Activated T-cell treated with anti-CD3 and anti-CD28 coated beads, Interleukin-2, amount 50 U/mL, for 4 hours (primary cell): ENCODE results near the gene NPTX2. TPM values are rescaled to one million over a fixed set of nuclear protein-coding genes. Genes with fewer than 3 reads are reported as not detected.

Source experiments
- ATAC-seq, 2 donors: fragments of 200-7000 bp; cut with Tn5 transposase; one replicate each; pipeline ENCODE4 v1.10.0; 2021
- DNase-seq: peaks from one replicate; pipeline ENCODE4 v3.0.0-alpha.2; 2020
- H3K27me3 Mint-ChIP-seq: one replicate; pipeline ENCODE4 v1.8.0; 2021; ENCODE audit warnings: low read depth, mixed read lengths
- H3K36me3 Mint-ChIP-seq: one replicate; pipeline ENCODE4 v1.8.0; 2022; ENCODE audit warnings: mixed read lengths; ENCODE audit not compliant: insufficient read depth
- H3K4me1 Mint-ChIP-seq: one replicate; pipeline ENCODE4 v1.8.0; 2021; ENCODE audit warnings: low read depth, mixed read lengths
- H3K4me3 Mint-ChIP-seq: one replicate; pipeline ENCODE4 v1.8.0; 2021; ENCODE audit warnings: mild to moderate bottlenecking, moderate library complexity, mixed read lengths
- H3K9me3 Mint-ChIP-seq: one replicate; pipeline ENCODE4 v1.8.0; 2021; ENCODE audit warnings: mixed read lengths
- total RNA-seq, 3 donors: library from RNA; stranded (reverse); gene quantifications; one replicate each; pipeline ENCODE4 v1.2.1, GENCODE V29; 2021

Gene NPTX2
- total RNA-seq, 3 donors from 2014 or later, result 0.18 to 0.29 TPM; not detected in 1

DNA sequence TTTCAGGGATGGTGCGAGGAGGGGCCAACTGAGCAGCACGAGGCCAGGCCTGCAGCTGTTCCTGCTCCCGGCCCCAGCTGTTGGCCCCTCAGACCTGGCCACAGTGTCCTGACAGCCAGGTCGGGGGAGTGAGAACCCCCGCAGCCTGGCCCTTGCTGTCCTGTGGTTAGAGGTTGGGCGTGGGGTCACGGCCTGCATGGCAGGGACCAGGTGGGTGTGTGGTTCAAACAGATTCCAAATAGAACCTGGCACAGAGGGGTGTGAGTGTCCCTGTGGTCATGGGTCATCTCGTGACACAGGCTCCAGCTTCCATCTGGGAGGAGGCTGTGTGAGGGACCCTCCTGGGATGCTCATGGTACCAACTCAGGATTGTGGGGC is 10.3 kb downstream of the NPTX2 start:
- H3K9me3 Mint-ChIP-seq, result peaks cover 8% of the 10 kb centered on the region
- H3K27me3 Mint-ChIP-seq, result peaks cover 12% of the 10 kb centered on the region
- no peaks in the 10 kb centered on the region for H3K4me1 Mint-ChIP-seq
- H3K4me3 Mint-ChIP-seq, result no peak overlapping the region
- no peaks in the 10 kb centered on the region for H3K36me3 Mint-ChIP-seq
- no peak for ATAC-seq
- no peak for DNase-seq

- H3K9me3 Mint-ChIP-seq, result peaks cover 10% of the 10 kb centered on the region
- H3K36me3 Mint-ChIP-seq, result no peaks in the 10 kb centered on the region
- no peak overlapping the region for H3K4me3 Mint-ChIP-seq
These were observed 11.3 kb downstream of the NPTX2 start for GRCh38 chr7:98628418-98628817.

DNA sequence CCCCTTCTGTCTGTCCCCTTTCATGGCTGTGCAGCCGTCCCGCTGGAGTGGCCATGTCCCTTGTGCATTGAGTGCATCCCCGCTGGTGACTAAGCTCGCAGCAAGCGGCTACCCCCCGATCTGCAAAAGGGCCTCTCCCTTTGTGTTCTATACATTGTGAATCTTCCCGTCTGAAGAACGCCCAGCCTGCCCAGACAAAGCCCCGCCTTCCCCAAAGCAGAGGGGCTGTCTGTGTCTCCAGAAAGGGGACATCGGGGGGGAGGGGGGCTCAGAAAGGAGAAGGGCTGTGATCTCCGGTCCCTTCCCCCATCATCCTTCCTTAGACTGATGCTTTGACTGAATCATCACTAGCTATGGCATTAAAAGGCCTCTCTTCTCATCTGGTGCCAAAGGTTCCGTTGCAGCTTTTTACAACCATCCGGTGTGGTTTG is 11.9 kb downstream of the NPTX2 start:
- peaks cover 11% of the 10 kb centered on the region for H3K27me3 Mint-ChIP-seq
- no peak for ATAC-seq
- H3K36me3 Mint-ChIP-seq, result no peaks in the 10 kb centered on the region
- no peak overlapping the region for H3K4me3 Mint-ChIP-seq
- peaks cover 10% of the 10 kb centered on the region for H3K9me3 Mint-ChIP-seq
- no peak for DNase-seq
- H3K4me1 Mint-ChIP-seq, result no peaks in the 10 kb centered on the region

More at GRCh38 chr7:98628418-98628817, 11.3 kb downstream of the NPTX2 start:
- DNase-seq, result no peak
- Mint-ChIP-seq H3K4me1 (no peaks in the 10 kb centered on the region), H3K27me3 (peaks cover 11% of the 10 kb centered on the region)
- no peak for ATAC-seq

DNA sequence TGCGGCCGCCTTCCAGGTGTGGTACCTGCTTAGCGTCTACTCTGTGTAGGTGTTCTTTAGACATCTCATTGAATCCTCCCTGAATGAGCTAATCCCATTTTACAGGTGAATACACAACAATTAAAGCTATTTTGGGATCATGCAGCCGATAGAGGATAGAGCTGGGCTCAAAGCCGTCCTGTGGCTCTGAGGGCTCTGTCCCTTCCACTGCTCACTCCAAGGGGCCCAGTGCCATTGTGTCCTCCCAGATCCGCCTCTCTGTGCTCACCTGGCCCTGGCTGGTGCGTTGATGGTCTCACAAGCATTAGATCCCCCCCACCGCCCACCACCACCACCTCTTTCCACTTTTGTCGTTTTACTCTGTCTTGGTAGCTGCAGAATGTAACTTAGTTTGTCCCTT is 13.1 kb downstream of the NPTX2 start:
- DNase-seq (no peak), ATAC-seq (no peak)
- no peaks in the 10 kb centered on the region for H3K36me3 Mint-ChIP-seq
- H3K9me3 Mint-ChIP-seq, result peaks cover 10% of the 10 kb centered on the region
- no peaks in the 10 kb centered on the region for H3K4me1 Mint-ChIP-seq
- H3K27me3 Mint-ChIP-seq, result peaks cover 11% of the 10 kb centered on the region
- no peak overlapping the region for H3K4me3 Mint-ChIP-seq

- Mint-ChIP-seq H3K27me3 (peaks cover 11% of the 10 kb centered on the region), H3K4me3 (no peak overlapping the region), H3K9me3 (peaks cover 10% of the 10 kb centered on the region), H3K4me1 (no peaks in the 10 kb centered on the region), H3K36me3 (no peaks in the 10 kb centered on the region)
- DNase-seq (no peak), ATAC-seq (no peak)
These were observed 13.7 kb downstream of the NPTX2 start for GRCh38 chr7:98630770-98631169.

- Mint-ChIP-seq H3K4me3 (no peak overlapping the region), H3K36me3 (no peaks in the 10 kb centered on the region), H3K9me3 (peaks cover 9% of the 10 kb centered on the region), H3K4me1 (no peaks in the 10 kb centered on the region), H3K27me3 (no peaks in the 10 kb centered on the region)
- DNase-seq (no peak), ATAC-seq (no peak)
These were observed 21.8 kb downstream of the NPTX2 start for GRCh38 chr7:98638853-98639252.

DNA sequence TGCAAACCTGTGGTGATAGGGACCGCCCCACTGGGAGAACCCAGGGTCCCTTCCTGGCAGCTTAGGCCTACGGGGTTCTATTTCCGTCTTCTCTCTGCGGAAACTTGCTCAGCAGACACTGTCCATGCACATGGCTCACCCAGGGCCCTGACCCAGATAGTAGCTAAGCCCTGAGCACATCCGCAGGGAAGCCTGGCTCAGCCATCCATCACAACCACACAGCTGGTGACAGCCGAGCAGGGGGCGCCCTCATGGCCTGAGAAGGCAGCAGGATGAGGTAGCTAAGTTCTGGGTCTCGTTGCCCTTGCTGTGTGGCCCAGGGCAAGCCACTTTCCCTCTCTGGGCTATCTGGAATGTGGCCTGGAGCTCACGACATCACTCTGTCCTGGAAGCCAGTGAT is 23.3 kb downstream of the NPTX2 start:
- no peak for DNase-seq
- Mint-ChIP-seq H3K4me1 (no peaks in the 10 kb centered on the region), H3K4me3 (no peak overlapping the region), H3K27me3 (peaks cover 2% of the 10 kb centered on the region), H3K9me3 (peaks cover 9% of the 10 kb centered on the region), H3K36me3 (no peaks in the 10 kb centered on the region)
- ATAC-seq, result no peak

DNA sequence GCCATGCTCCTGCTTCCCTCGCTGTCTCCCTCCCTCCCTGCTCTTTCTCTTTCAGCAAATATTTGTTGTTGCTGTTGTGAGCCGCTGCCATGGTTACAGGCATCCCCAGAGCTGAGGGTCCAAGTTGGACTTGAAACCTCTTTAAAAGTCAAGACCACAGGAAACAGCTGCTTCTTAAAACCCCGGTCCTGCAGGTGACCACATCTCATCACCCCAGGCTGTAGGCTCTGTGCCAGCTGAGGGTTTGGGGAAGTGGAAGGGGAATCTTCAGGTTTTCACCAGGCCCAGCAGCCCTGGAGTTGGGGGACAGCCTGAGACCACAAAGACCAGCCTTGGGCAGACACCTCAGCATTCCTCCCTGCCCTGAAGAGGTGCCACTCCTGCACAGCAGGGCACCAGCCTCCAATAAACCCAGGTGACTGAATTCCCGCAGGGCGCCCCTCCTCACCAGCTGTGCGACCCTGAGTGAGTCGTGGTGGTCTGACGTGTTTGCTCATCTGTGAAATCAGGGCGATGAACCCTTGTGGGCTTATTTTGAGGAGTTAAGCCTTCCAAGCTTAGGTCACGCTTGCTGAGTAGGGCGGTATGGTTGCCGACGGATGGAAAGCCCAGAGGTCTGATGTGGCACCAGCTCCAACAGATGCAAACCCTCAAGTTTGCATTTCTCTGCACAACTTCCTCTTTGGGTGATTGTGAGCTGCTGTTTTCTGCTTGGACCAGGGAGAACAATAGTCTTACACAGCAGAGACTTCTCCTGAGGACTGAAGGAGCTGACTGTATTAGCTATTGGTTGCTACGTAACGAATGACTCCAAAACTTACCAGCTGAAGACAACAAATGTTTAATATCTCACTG is 24.8 kb downstream of the NPTX2 start:
- no peak for ATAC-seq
- peaks cover 4% of the 10 kb centered on the region for H3K27me3 Mint-ChIP-seq
- H3K36me3 Mint-ChIP-seq, result no peaks in the 10 kb centered on the region
- H3K9me3 Mint-ChIP-seq, result peaks cover 9% of the 10 kb centered on the region
- no peaks in the 10 kb centered on the region for H3K4me1 Mint-ChIP-seq
- no peak overlapping the region for H3K4me3 Mint-ChIP-seq
- DNase-seq, result no peak

- DNase-seq (no peak), ATAC-seq (no peak)
- Mint-ChIP-seq H3K4me3 (no peak overlapping the region), H3K36me3 (no peaks in the 10 kb centered on the region), H3K4me1 (no peaks in the 10 kb centered on the region), H3K9me3 (peaks cover 7% of the 10 kb centered on the region), H3K27me3 (peaks cover 4% of the 10 kb centered on the region)
These were observed 26.3 kb downstream of the NPTX2 start for GRCh38 chr7:98643236-98643985.

GRCh38 chr7:98646465-98646864 is 29.4 kb downstream of the NPTX2 start:
- H3K4me3 Mint-ChIP-seq, result no peak overlapping the region
- ATAC-seq (no peak), DNase-seq (no peak)
- peaks cover 4% of the 10 kb centered on the region for H3K27me3 Mint-ChIP-seq
- H3K4me1 Mint-ChIP-seq, result no peaks in the 10 kb centered on the region
- H3K9me3 Mint-ChIP-seq, result peaks cover 14% of the 10 kb centered on the region
- H3K36me3 Mint-ChIP-seq, result no peaks in the 10 kb centered on the region

- no peak for ATAC-seq
- H3K4me3 Mint-ChIP-seq, result no peak overlapping the region
- peaks cover 4% of the 10 kb centered on the region for H3K27me3 Mint-ChIP-seq
- peaks cover 14% of the 10 kb centered on the region for H3K9me3 Mint-ChIP-seq
- DNase-seq, result no peak
- no peaks in the 10 kb centered on the region for H3K4me1 Mint-ChIP-seq
- no peaks in the 10 kb centered on the region for H3K36me3 Mint-ChIP-seq
These were observed 30.2 kb downstream of the NPTX2 start for GRCh38 chr7:98647326-98647725.

- Mint-ChIP-seq H3K4me3 (no peak overlapping the region), H3K27me3 (no peaks in the 10 kb centered on the region), H3K9me3 (peaks cover 14% of the 10 kb centered on the region), H3K4me1 (no peaks in the 10 kb centered on the region), H3K36me3 (no peaks in the 10 kb centered on the region)
- ATAC-seq, result no peak
- no peak for DNase-seq
These were observed 34.7 kb downstream of the NPTX2 start for GRCh38 chr7:98651760-98652159.

DNA sequence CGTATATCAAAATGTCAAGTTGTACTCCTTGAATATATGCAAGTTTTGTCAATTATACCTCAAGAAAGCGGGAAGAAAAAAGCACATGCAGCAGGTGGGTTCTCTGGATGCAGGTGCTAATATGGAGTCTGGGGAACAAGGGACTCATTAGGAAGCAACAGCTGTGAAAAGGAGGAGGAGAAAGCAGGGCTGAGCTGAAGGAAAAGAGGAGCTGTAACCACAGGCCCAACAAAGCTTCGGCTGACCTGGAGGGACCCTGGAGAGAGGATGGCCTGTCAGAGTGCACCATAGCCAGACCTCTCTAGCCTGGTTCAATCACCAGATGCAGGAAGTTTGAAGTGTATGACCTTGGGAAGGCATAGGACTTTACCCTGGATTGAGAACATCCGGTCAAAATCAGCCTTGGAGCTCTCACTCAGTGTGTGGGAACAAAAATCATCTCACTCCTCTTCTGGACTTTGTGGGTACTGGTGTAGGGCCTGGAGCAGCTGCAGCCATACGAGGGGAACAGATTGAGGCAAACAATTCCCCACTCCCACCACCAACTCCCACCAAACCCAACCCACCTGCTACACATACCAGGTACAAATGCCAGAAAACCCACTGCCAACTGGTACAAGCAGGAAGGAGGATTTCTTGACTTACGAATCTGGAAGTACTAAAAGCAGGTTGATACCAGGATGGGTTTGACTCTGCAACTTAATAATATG is 36.7 kb downstream of the NPTX2 start:
- no peaks in the 10 kb centered on the region for H3K36me3 Mint-ChIP-seq
- DNase-seq (no peak), ATAC-seq (no peak)
- peaks cover 11% of the 10 kb centered on the region for H3K9me3 Mint-ChIP-seq
- no peaks in the 10 kb centered on the region for H3K4me1 Mint-ChIP-seq
- no peak overlapping the region for H3K4me3 Mint-ChIP-seq
- H3K27me3 Mint-ChIP-seq, result no peaks in the 10 kb centered on the region

- no peaks in the 10 kb centered on the region for H3K4me1 Mint-ChIP-seq
- H3K4me3 Mint-ChIP-seq, result no peak overlapping the region
- DNase-seq (no peak), ATAC-seq (no peak)
- no peaks in the 10 kb centered on the region for H3K36me3 Mint-ChIP-seq
- peaks cover 1% of the 10 kb centered on the region for H3K9me3 Mint-ChIP-seq
- H3K27me3 Mint-ChIP-seq, result no peaks in the 10 kb centered on the region
These were observed 37.6 kb downstream of the NPTX2 start for GRCh38 chr7:98654524-98655272.
